Hepatocyte (in vitro differentiated cells): ENCODE data around the gene MEGF8. TPM values are rescaled to one million over a fixed set of nuclear protein-coding genes. Genes with fewer than 3 reads are reported as not detected.

Source experiments
- DNase-seq: peaks from one replicate; pipeline ENCODE4 v3.0.0-alpha.2; 2016; ENCODE audit warnings: low spot score
- H2AFZ ChIP-seq: fragments of 200-600 bp; sonication (generic); 2 replicates; pipeline ENCODE4 v1.6.0; 2016; ENCODE audit warnings: antibody characterized with exemption, mild to moderate bottlenecking
- H3K27ac ChIP-seq: fragments of 200-600 bp; sonication (generic); 2 replicates; pipeline ENCODE4 v1.5.1; 2016; ENCODE audit warnings: mild to moderate bottlenecking
- H3K27me3 ChIP-seq: fragments of 200-600 bp; sonication (generic); 2 replicates; pipeline ENCODE4 v1.6.1; 2016
- H3K36me3 ChIP-seq: fragments of 200-600 bp; sonication (generic); replicated peaks from 2 replicates; pipeline ENCODE4 v1.5.1; 2016; ENCODE audit warnings: low read depth; ENCODE audit not compliant: insufficient read depth
- H3K4me1 ChIP-seq: fragments of 200-600 bp; sonication (generic); 2 replicates; pipeline ENCODE4 v1.5.1; 2016; ENCODE audit warnings: mild to moderate bottlenecking, moderate library complexity; ENCODE audit not compliant: insufficient read depth
- H3K4me2 ChIP-seq: fragments of 200-600 bp; sonication (generic); 2 replicates; pipeline ENCODE4 v1.6.0; 2016
- H3K4me3 ChIP-seq: fragments of 200-600 bp; sonication (generic); 2 replicates; pipeline ENCODE4 v1.5.1; 2016; ENCODE audit warnings: mild to moderate bottlenecking
- H3K79me2 ChIP-seq: fragments of 200-600 bp; sonication (generic); 2 replicates; pipeline ENCODE4 v1.6.0; 2017; ENCODE audit warnings: mild to moderate bottlenecking
- H3K9me2 ChIP-seq: fragments of 200-600 bp; sonication (generic); replicated peaks from 2 replicates; pipeline ENCODE4 v1.6.0; 2017; ENCODE audit warnings: mild to moderate bottlenecking; ENCODE audit not compliant: insufficient read depth
- H3K9me3 ChIP-seq: fragments of 200-600 bp; sonication (generic); 2 replicates; pipeline ENCODE4 v1.5.1; 2016; ENCODE audit warnings: low read depth, mild to moderate bottlenecking
- H4K20me1 ChIP-seq: fragments of 200-600 bp; sonication (generic); 2 replicates; pipeline ENCODE4 v1.6.0; 2016; ENCODE audit warnings: mild to moderate bottlenecking; ENCODE audit not compliant: insufficient read depth, poor library complexity, severe bottlenecking
- EZH2 ChIP-seq: fragments of 200-600 bp; sonication (generic); IDR thresholded peaks from 2 replicates; pipeline ENCODE4 v1.6.1; 2016; ENCODE audit warnings: antibody characterized with exemption, mild to moderate bottlenecking, borderline replicate concordance
- EZH2phosphoT487 ChIP-seq: fragments of 200-600 bp; sonication (generic); IDR thresholded peaks from one replicate; pipeline ENCODE4 v1.6.1; 2018; ENCODE audit warnings: antibody characterized with exemption, mild to moderate bottlenecking, low read depth, moderate library complexity; ENCODE audit not compliant: unreplicated experiment, severe bottlenecking
- WGBS: methylation state at CpG from one replicate; pipeline ENCODE4 v1.1.6; 2016; ENCODE audit warnings: low lambda C conversion rate; ENCODE audit errors: missing lambda C conversion rate; 5-methylcytosine and 5-hydroxymethylcytosine counted together
- polyA plus RNA-seq: library from polyadenylated mRNA; unstranded; fragments of >200 nt; fragmentation: Nextera tagmentation; extraction: Ambion mirVana; gene quantifications from 2 replicates; pipeline ENCODE4 v1.2.1, GENCODE V29; 2016
- total RNA-seq: library from RNA; depleted of rRNA; stranded (reverse); fragments of >200 nt; gene quantifications from 2 replicates; pipeline ENCODE4 v1.2.3, GENCODE V29; 2014
- TF ChIP-seq, protein P1 (sequence below): fragments of 200-600 bp; sonication (generic); IDR thresholded peaks from 2 replicates; pipeline ENCODE4 v1.5.1; 2016; ENCODE audit warnings: antibody characterized with exemption, mild to moderate bottlenecking; ENCODE audit not compliant: poor library complexity

Gene MEGF8
- total and polyA plus RNA-seq, 2 experiments from 2014 or later = 8.3 to 19.2 TPM

DNA sequence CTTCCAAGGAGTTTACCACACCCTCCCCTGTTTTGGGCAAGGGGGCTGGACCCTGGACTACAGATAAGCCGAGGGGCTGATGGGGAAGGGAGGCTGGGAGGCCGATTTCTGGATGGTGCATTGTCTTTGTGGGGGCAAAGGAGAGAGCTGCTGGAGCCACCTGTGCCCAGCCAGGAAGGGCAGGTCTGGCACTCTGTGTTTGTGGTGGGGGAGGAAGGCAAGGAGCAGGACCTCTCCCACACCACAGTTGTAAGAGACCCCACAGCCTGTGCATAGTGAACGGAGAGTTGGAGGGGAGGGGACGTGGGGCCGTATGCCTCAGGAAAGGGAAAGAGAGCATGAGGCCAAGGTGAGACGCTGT is 39.5 kb upstream of the MEGF8 start:
- H3K4me1 ChIP-seq = peaks cover 38% of the 10 kb centered on the region
- peak overlapping the region; percentile 79 for H3K27ac ChIP-seq
- peak overlapping the region; percentile 92 for H3K4me2 ChIP-seq
- no peaks in the 10 kb centered on the region for H3K36me3 ChIP-seq
- TF ChIP-seq EZH2phosphoT487 = no peak
- TF ChIP-seq EZH2 = no peak
- TF ChIP-seq, protein P1, sequence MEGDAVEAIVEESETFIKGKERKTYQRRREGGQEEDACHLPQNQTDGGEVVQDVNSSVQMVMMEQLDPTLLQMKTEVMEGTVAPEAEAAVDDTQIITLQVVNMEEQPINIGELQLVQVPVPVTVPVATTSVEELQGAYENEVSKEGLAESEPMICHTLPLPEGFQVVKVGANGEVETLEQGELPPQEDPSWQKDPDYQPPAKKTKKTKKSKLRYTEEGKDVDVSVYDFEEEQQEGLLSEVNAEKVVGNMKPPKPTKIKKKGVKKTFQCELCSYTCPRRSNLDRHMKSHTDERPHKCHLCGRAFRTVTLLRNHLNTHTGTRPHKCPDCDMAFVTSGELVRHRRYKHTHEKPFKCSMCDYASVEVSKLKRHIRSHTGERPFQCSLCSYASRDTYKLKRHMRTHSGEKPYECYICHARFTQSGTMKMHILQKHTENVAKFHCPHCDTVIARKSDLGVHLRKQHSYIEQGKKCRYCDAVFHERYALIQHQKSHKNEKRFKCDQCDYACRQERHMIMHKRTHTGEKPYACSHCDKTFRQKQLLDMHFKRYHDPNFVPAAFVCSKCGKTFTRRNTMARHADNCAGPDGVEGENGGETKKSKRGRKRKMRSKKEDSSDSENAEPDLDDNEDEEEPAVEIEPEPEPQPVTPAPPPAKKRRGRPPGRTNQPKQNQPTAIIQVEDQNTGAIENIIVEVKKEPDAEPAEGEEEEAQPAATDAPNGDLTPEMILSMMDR = no peak
- H4K20me1 ChIP-seq = peaks cover 39% of the 10 kb centered on the region
- no peak overlapping the region for H3K4me3 ChIP-seq
- no peaks in the 10 kb centered on the region for H3K27me3 ChIP-seq
- WGBS = 77% methylated on average over 6 of the region's 6 CpGs
- no peak overlapping the region for H2AFZ ChIP-seq
- H3K79me2 ChIP-seq = peaks cover 44% of the 10 kb centered on the region
- DNase-seq = no peak
- H3K9me3 ChIP-seq = no peaks in the 10 kb centered on the region
- H3K9me2 ChIP-seq = no peaks in the 10 kb centered on the region

DNA sequence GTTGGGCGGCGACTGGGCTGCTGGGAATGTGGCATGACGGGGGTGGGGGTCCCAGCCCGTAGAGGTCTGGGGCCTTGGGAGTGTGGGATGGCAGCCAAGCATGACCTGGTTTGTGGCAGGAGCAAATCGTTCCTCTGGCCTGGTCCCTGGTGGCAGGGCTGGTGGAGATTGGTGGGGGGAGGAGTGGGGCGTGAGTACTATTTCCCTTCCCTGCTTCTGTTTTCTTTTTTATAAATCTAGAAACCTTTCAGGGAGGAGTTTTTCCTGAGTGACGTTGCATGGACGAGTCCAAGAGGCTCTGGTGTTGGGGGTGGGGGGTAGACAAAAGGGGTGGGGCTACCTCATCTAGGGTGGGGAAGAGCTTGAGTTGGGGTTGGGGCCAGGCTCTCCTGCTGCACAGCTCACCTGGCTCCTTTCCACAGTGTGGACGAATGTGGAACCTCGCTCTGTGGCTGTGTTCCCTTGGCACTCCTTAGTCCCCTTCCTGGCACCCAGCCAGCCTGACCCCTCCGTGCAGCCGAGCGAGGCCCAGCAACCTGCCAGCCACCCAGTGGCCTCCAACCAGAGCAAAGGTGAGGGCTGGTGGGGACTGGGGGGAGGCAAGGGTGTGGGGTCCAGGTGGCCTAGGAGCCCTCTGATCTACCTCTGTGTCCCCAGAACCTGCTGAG is 39.0 kb upstream of the MEGF8 start:
- H3K27me3 ChIP-seq = no peaks in the 10 kb centered on the region
- peak overlapping the region; percentile 92 for H3K4me2 ChIP-seq
- no peaks in the 10 kb centered on the region for H3K9me2 ChIP-seq
- peak; percentile 36 for DNase-seq
- H3K4me3 ChIP-seq = no peak overlapping the region
- H3K9me3 ChIP-seq = no peaks in the 10 kb centered on the region
- no peaks in the 10 kb centered on the region for H3K36me3 ChIP-seq
- 60% methylated on average over 13 of the region's 13 CpGs for WGBS
- peaks cover 44% of the 10 kb centered on the region for H3K79me2 ChIP-seq
- peaks cover 34% of the 10 kb centered on the region for H3K4me1 ChIP-seq
- H4K20me1 ChIP-seq = peaks cover 42% of the 10 kb centered on the region
- peak overlapping the region; percentile 79 for H3K27ac ChIP-seq
- no peak overlapping the region for H2AFZ ChIP-seq
- TF ChIP-seq, protein P1 = no peak
- TF ChIP-seq EZH2phosphoT487 (no peak), EZH2 (no peak)

DNA sequence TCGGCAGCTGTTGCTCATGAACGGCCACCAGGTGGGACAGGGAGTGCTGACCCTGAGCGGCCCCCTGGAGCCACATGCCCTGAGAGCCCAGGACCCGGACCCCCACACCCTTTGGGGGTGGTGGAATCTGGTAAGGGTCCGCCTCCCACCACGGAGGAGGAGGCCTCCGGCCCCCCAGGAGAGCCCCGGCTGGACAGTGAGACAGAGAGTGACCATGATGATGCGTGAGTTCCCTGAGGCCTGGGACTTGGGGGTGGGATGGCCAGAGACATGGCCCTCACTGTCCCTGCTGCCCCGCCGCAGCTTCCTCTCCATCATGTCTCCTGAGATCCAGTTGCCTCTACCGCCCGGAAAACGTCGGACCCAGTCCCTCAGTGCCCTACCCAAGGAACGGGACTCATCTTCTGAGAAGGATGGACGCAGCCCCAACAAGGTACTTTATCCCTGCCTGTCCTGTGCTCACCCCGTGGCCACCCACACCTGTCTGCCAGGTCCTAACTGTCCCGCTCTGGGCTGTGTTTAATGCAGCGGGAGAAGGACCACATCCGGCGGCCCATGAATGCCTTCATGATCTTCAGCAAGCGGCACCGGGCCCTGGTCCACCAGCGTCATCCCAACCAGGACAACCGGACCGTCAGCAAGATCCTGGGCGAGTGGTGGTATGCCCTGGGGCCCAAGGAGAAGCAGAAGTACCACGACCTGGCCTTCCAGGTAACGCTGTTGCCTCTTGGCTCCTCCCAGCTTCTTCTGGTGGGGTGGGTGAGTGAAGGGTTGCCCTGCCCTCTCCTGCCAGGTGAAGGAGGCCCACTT is 38.2 kb upstream of the MEGF8 start:
- Histone ChIP-seq H3K27ac (no peak overlapping the region), H3K4me1 (peaks cover 26% of the 10 kb centered on the region), H3K4me2 (peak overlapping the region; percentile 92), H3K79me2 (peaks cover 44% of the 10 kb centered on the region), H3K27me3 (no peaks in the 10 kb centered on the region), H3K4me3 (no peak overlapping the region), H2AFZ (no peak overlapping the region), H3K9me3 (no peaks in the 10 kb centered on the region), H3K36me3 (no peaks in the 10 kb centered on the region), H3K9me2 (no peaks in the 10 kb centered on the region), H4K20me1 (peaks cover 47% of the 10 kb centered on the region)
- WGBS = 96% methylated on average over 24 of the region's 30 CpGs
- no peak for TF ChIP-seq EZH2phosphoT487
- DNase-seq = no peak

DNA sequence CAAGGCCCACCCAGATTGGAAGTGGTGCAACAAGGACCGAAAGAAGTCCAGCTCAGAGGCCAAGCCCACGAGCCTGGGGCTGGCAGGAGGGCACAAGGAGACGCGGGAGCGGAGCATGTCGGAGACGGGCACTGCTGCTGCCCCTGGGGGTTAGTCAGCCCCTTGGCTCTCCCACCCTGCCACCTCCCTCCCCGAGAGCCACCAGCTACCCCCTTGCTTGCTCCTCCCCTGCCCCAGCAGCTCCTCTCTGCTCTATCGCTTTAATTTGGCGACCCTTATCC is 37.7 kb upstream of the MEGF8 start:
- Histone ChIP-seq H3K79me2 (peaks cover 42% of the 10 kb centered on the region), H3K4me2 (no peak overlapping the region), H3K4me3 (no peak overlapping the region), H3K27me3 (no peaks in the 10 kb centered on the region), H3K9me2 (no peaks in the 10 kb centered on the region), H3K9me3 (no peaks in the 10 kb centered on the region), H2AFZ (no peak overlapping the region), H4K20me1 (peaks cover 47% of the 10 kb centered on the region), H3K27ac (no peak overlapping the region), H3K36me3 (no peaks in the 10 kb centered on the region), H3K4me1 (peaks cover 21% of the 10 kb centered on the region)
- TF ChIP-seq EZH2phosphoT487 (no peak), EZH2 (no peak)
- TF ChIP-seq, protein P1 = no peak
- WGBS = 94% methylated on average over 3 of the region's 10 CpGs
- no peak for DNase-seq
